Natural killer cell (primary cell): ENCODE results near the gene NUP205. TPM values are rescaled to one million over a fixed set of nuclear protein-coding genes. Genes with fewer than 3 reads are reported as not detected.

Source experiments
- ATAC-seq, 3 donors: fragments of 150-1000 bp in 2 of 3; fragments of 200-7000 bp in 1 of 3; cut with Tn5 transposase; 1 replicate in 1 of 3; 2 replicates in 2 of 3; pipeline ENCODE4 v1.10.0; 2021; ENCODE audit warnings: mild to moderate bottlenecking in 2 of 3, moderate library complexity in 2 of 3
- DNase-seq, 2 donors: peaks; one replicate each; pipeline versions ENCODE4 v3.0.0 to v3.0.0-alpha.2; 2013 to 2021; ENCODE audit warnings: mixed read lengths in 1 of 2
- H3K27ac ChIP-seq: one replicate; pipeline ENCODE4 v1.5.1; 2013; ENCODE audit warnings: mild to moderate bottlenecking, low read length
- H3K27me3 ChIP-seq: one replicate; pipeline ENCODE4 v1.6.1; 2013; ENCODE audit warnings: low read length; ENCODE audit not compliant: control insufficient read depth, insufficient read depth
- H3K36me3 ChIP-seq: one replicate; pipeline ENCODE4 v1.6.1; 2013; ENCODE audit warnings: low read length; ENCODE audit not compliant: control insufficient read depth, insufficient read depth
- H3K4me1 ChIP-seq: one replicate; pipeline ENCODE4 v1.6.1; 2013; ENCODE audit warnings: low read length; ENCODE audit not compliant: control insufficient read depth, insufficient read depth
- H3K4me3 ChIP-seq: one replicate; pipeline ENCODE4 v1.5.1; 2013; ENCODE audit warnings: low read length
- H3K9me3 ChIP-seq: one replicate; pipeline ENCODE4 v1.6.1; 2013; ENCODE audit warnings: low read length; ENCODE audit not compliant: control insufficient read depth, insufficient read depth
- H3K27ac Mint-ChIP-seq, 2 donors: one replicate each; pipeline ENCODE4 v1.8.0; 2022; ENCODE audit warnings: mild to moderate bottlenecking in 2 of 2, mixed read lengths in 2 of 2, moderate library complexity in 1 of 2
- H3K27me3 Mint-ChIP-seq, 2 donors: one replicate each; pipeline ENCODE4 v1.8.0; 2022; ENCODE audit warnings: low read depth in 2 of 2, mixed read lengths in 2 of 2
- H3K36me3 Mint-ChIP-seq: one replicate; pipeline ENCODE4 v1.8.0; 2022; ENCODE audit warnings: mixed read lengths
- H3K4me1 Mint-ChIP-seq, 2 donors: one replicate each; pipeline ENCODE4 v1.8.0; 2022; ENCODE audit warnings: mixed read lengths in 2 of 2
- H3K4me3 Mint-ChIP-seq: one replicate; pipeline ENCODE4 v1.8.0; 2022; ENCODE audit warnings: mild to moderate bottlenecking, moderate library complexity, mixed read lengths
- H3K9me3 Mint-ChIP-seq, 2 donors: one replicate each; pipeline ENCODE4 v1.8.0; 2022; ENCODE audit warnings: mixed read lengths in 2 of 2
- CTCF ChIP-seq: fragments of 200-600 bp; IDR thresholded peaks from one replicate; pipeline ENCODE4 v1.8.0; 2022; ENCODE audit warnings: antibody characterized with exemption
- WGBS: methylation state at CpG from one replicate; pipeline ENCODE4 v1.1.7; 2013; ENCODE audit warnings: missing lambda C conversion rate; ENCODE audit not compliant: insufficient coverage; 5-methylcytosine and 5-hydroxymethylcytosine counted together
- intact Hi-C: fragments of 100-400 bp; cut with micrococcal nuclease; formaldehyde crosslinking; loops from one replicate; pipeline ENCODE4 v1.14.2; 2022
- total RNA-seq, 4 donors: library from RNA; stranded (reverse); fragments of 120-200 nt in 1 of 4; gene quantifications; one replicate each; pipeline versions ENCODE4 v1.2.3 to v1.2.4, GENCODE V29; 2013 to 2022

Gene NUP205
- total RNA-seq, 3 donors from 2014 or later (not counting 1 experiment from before 2014, with no cell fraction given), result 45.6 to 55.1 (median 53.7) TPM

GRCh38 chr7:135514856-135515255, 42.9 kb upstream of the NUP205 start:
- ATAC-seq (no peak), DNase-seq (no peak)
- H3K9me3 ChIP-seq, result no peaks in the 10 kb centered on the region
- peaks cover 0 to 2% of the 10 kb centered on the region in 2 donors for H3K27me3 Mint-ChIP-seq
- H3K9me3 Mint-ChIP-seq, result no peaks in the 10 kb centered on the region
- intact Hi-C loops, result loop anchor here (5.0 kb wide), 1 partner anchor 147 kb away; the partner anchor contains the start of gene STMP1
- no peak overlapping the region for H3K27ac Mint-ChIP-seq
- H3K27ac ChIP-seq, result no peak overlapping the region
- no peaks in the 10 kb centered on the region for H3K36me3 ChIP-seq
- WGBS, result 81% methylated on average over 2 of the region's 3 CpGs
- H3K4me1 Mint-ChIP-seq, result no peaks in the 10 kb centered on the region
- H3K36me3 Mint-ChIP-seq, result no peaks in the 10 kb centered on the region
- TF ChIP-seq CTCF, result no peak
- H3K4me3 ChIP-seq, result no peak overlapping the region
- peaks cover 6% of the 10 kb centered on the region for H3K4me1 ChIP-seq
- no peak overlapping the region for H3K4me3 Mint-ChIP-seq
- H3K27me3 ChIP-seq, result no peaks in the 10 kb centered on the region

GRCh38 chr7:135517060-135517459, 40.7 kb upstream of the NUP205 start:
- no peaks in the 10 kb centered on the region for H3K9me3 ChIP-seq
- ATAC-seq (no peak), DNase-seq (no peak)
- no peak overlapping the region for H3K4me3 ChIP-seq
- no peaks in the 10 kb centered on the region for H3K36me3 Mint-ChIP-seq
- TF ChIP-seq CTCF, result no peak
- H3K9me3 Mint-ChIP-seq, result no peaks in the 10 kb centered on the region
- H3K4me1 ChIP-seq, result no peaks in the 10 kb centered on the region
- intact Hi-C loops, result no loop called here
- peaks cover 0 to 2% of the 10 kb centered on the region in 2 donors for H3K27me3 Mint-ChIP-seq
- no peaks in the 10 kb centered on the region for H3K4me1 Mint-ChIP-seq
- H3K27ac ChIP-seq, result no peak overlapping the region
- no peaks in the 10 kb centered on the region for H3K27me3 ChIP-seq
- no peaks in the 10 kb centered on the region for H3K36me3 ChIP-seq
- no peak overlapping the region for H3K4me3 Mint-ChIP-seq
- no peak overlapping the region for H3K27ac Mint-ChIP-seq
- WGBS, result 88% methylated on average over 3 of the region's 3 CpGs

- Mint-ChIP-seq H3K4me3 (no peak overlapping the region), H3K36me3 (no peaks in the 10 kb centered on the region), H3K27me3 (peaks cover 0 to 2% of the 10 kb centered on the region in 2 donors), H3K9me3 (no peaks in the 10 kb centered on the region), H3K4me1 (no peaks in the 10 kb centered on the region), H3K27ac (no peak overlapping the region)
- Histone ChIP-seq H3K36me3 (no peaks in the 10 kb centered on the region), H3K27me3 (no peaks in the 10 kb centered on the region), H3K4me1 (no peaks in the 10 kb centered on the region), H3K9me3 (no peaks in the 10 kb centered on the region), H3K27ac (no peak overlapping the region), H3K4me3 (no peak overlapping the region)
- intact Hi-C loops, result no loop called here
- DNase-seq (no peak), ATAC-seq (no peak)
- 80% methylated on average over 1 of the region's 1 CpG for WGBS
- no peak for TF ChIP-seq CTCF
Observed at GRCh38 chr7:135518748-135519147, 39.0 kb upstream of the NUP205 start.

GRCh38 chr7:135519233-135519688, 38.5 kb upstream of the NUP205 start:
- intact Hi-C loops, result no loop called here
- H3K27ac ChIP-seq, result no peak overlapping the region
- Mint-ChIP-seq H3K27ac (no peak overlapping the region), H3K4me3 (no peak overlapping the region), H3K27me3 (peaks cover 0 to 2% of the 10 kb centered on the region in 2 donors), H3K9me3 (no peaks in the 10 kb centered on the region), H3K36me3 (no peaks in the 10 kb centered on the region), H3K4me1 (no peaks in the 10 kb centered on the region)
- no peaks in the 10 kb centered on the region for H3K4me1 ChIP-seq
- H3K36me3 ChIP-seq, result no peaks in the 10 kb centered on the region
- H3K27me3 ChIP-seq, result no peaks in the 10 kb centered on the region
- ATAC-seq (no peak), DNase-seq (no peak)
- H3K4me3 ChIP-seq, result no peak overlapping the region
- H3K9me3 ChIP-seq, result no peaks in the 10 kb centered on the region
- no peak for TF ChIP-seq CTCF
